H9 (cell line): Measurements from ENCODE around the gene GRB7. TPM values are rescaled to one million over a fixed set of nuclear protein-coding genes. Genes with fewer than 3 reads are reported as not detected.

ENCODE experiments used
- DNase-seq: peaks from one replicate; pipeline ENCODE4 v3.0.0-alpha.2; 2017
- H2AFZ ChIP-seq: one replicate; pipeline ENCODE4 v1.6.1; 2013; ENCODE audit warnings: mild to moderate bottlenecking, low read length, control low read depth, moderate library complexity
- H2AK5ac ChIP-seq: 2 replicates; pipeline ENCODE4 v1.6.1; 2013; ENCODE audit warnings: low read length, control low read depth, mixed read lengths; ENCODE audit not compliant: insufficient read length
- H2BK120ac ChIP-seq: one replicate; pipeline ENCODE4 v1.6.1; 2013; ENCODE audit warnings: low read depth, mild to moderate bottlenecking, low read length, control low read depth, inconsistent platforms; ENCODE audit not compliant: poor library complexity, severe bottlenecking
- H2BK12ac ChIP-seq: 2 replicates; pipeline ENCODE4 v1.6.1; 2013; ENCODE audit warnings: low read length, control low read depth, mixed read lengths, low read depth; ENCODE audit not compliant: insufficient read length
- H2BK15ac ChIP-seq: 2 replicates; pipeline ENCODE4 v1.6.1; 2013; ENCODE audit warnings: low read depth, low read length, control low read depth
- H2BK20ac ChIP-seq: one replicate; pipeline ENCODE4 v1.6.1; 2013; ENCODE audit warnings: low read depth, mild to moderate bottlenecking, low read length, control low read depth, inconsistent platforms; ENCODE audit not compliant: poor library complexity, severe bottlenecking
- H2BK5ac ChIP-seq: 2 replicates; pipeline ENCODE4 v1.6.1; 2013; ENCODE audit warnings: low read length, control low read depth, mixed read lengths; ENCODE audit not compliant: insufficient read length
- H3K14ac ChIP-seq: 2 replicates; pipeline ENCODE4 v1.6.1; 2013; ENCODE audit warnings: low read length, control low read depth; ENCODE audit not compliant: insufficient read depth
- H3K18ac ChIP-seq: 2 replicates; pipeline ENCODE4 v1.6.1; 2013; ENCODE audit warnings: low read depth, mild to moderate bottlenecking, mixed read lengths, low read length, control low read depth; ENCODE audit not compliant: insufficient read length
- H3K23ac ChIP-seq: 2 replicates; pipeline ENCODE4 v1.6.1; 2013; ENCODE audit warnings: low read length, control low read depth, mixed read lengths, low read depth; ENCODE audit not compliant: insufficient read length
- H3K23me2 ChIP-seq: 2 replicates; pipeline ENCODE4 v1.6.1; 2013; ENCODE audit warnings: low read depth, mild to moderate bottlenecking, mixed read lengths, low read length, control low read depth; ENCODE audit not compliant: insufficient read length, poor library complexity, severe bottlenecking
- H3K27ac ChIP-seq: 2 replicates; pipeline ENCODE4 v1.5.1; 2013; ENCODE audit warnings: low read length, control low read depth, mixed read lengths, low read depth; ENCODE audit not compliant: insufficient read length
- H3K27me3 ChIP-seq: 2 replicates; pipeline ENCODE4 v1.6.1; 2013; ENCODE audit warnings: low read length, control low read depth, inconsistent platforms; ENCODE audit not compliant: insufficient read depth
- H3K4ac ChIP-seq: 2 replicates; pipeline ENCODE4 v1.6.1; 2013; ENCODE audit warnings: low read depth, mild to moderate bottlenecking, control low read depth, inconsistent platforms, low read length, moderate library complexity
- H3K4me1 ChIP-seq: 2 replicates; pipeline ENCODE4 v1.6.1; 2013; ENCODE audit warnings: low read length, control low read depth, inconsistent platforms; ENCODE audit not compliant: insufficient read depth
- H3K4me2 ChIP-seq: 2 replicates; pipeline ENCODE4 v1.6.1; 2013; ENCODE audit warnings: low read length, control low read depth, mixed read lengths; ENCODE audit not compliant: insufficient read length, insufficient read depth
- H3K56ac ChIP-seq: 2 replicates; pipeline ENCODE4 v1.6.1; 2013; ENCODE audit warnings: low read depth, mild to moderate bottlenecking, mixed read lengths, low read length, control low read depth; ENCODE audit not compliant: insufficient read length
- H3K79me1 ChIP-seq: 2 replicates; pipeline ENCODE4 v1.6.1; 2013; ENCODE audit warnings: low read depth, mild to moderate bottlenecking, moderate library complexity, low read length, control low read depth, inconsistent platforms; ENCODE audit not compliant: insufficient read depth, poor library complexity, severe bottlenecking
- H3K79me2 ChIP-seq: 2 replicates; pipeline ENCODE4 v1.6.1; 2013; ENCODE audit warnings: low read length, control low read depth, inconsistent platforms; ENCODE audit not compliant: insufficient read depth
- H3K9ac ChIP-seq: 2 replicates; pipeline ENCODE4 v1.6.1; 2013; ENCODE audit warnings: low read length, control low read depth, mixed read lengths; ENCODE audit not compliant: insufficient read length; ENCODE audit errors: extremely low read depth
- H3K9me3 ChIP-seq: one replicate; pipeline ENCODE4 v1.6.1; 2013; ENCODE audit warnings: low read depth, low read length, inconsistent platforms; ENCODE audit not compliant: control insufficient read depth
- H3T11ph ChIP-seq: one replicate; pipeline ENCODE4 v1.6.1; 2013; ENCODE audit warnings: mild to moderate bottlenecking, low read length, control low read depth, inconsistent platforms
- H4K20me1 ChIP-seq: one replicate; pipeline ENCODE4 v1.6.1; 2013; ENCODE audit not compliant: control insufficient read depth, insufficient read length, insufficient read depth
- H4K5ac ChIP-seq: 2 replicates; pipeline ENCODE4 v1.6.1; 2013; ENCODE audit warnings: low read depth, mild to moderate bottlenecking, mixed read lengths, low read length, control low read depth; ENCODE audit not compliant: insufficient read length
- H4K8ac ChIP-seq: replicated peaks from 2 replicates; pipeline ENCODE4 v1.6.1; 2013; ENCODE audit warnings: low read length, control low read depth, mixed read lengths, low read depth; ENCODE audit not compliant: insufficient read length
- H4K91ac ChIP-seq: 2 replicates; pipeline ENCODE4 v1.6.1; 2013; ENCODE audit warnings: low read depth, mild to moderate bottlenecking, moderate library complexity, mixed read lengths, low read length, control low read depth; ENCODE audit not compliant: insufficient read length
- H3K27ac Mint-ChIP-seq, 3 experiments: 2 replicates in 2 of 3; 3 replicates in 1 of 3; pipeline ENCODE4 v1.8.0; 2020 to 2021; ENCODE audit warnings: mixed read lengths in 3 of 3, mild to moderate bottlenecking in 1 of 3, moderate library complexity in 1 of 3
- H3K27me3 Mint-ChIP-seq: 2 replicates; pipeline ENCODE4 v1.8.0; 2021; ENCODE audit warnings: low read depth, mild to moderate bottlenecking, moderate library complexity, mixed read lengths
- H3K36me3 Mint-ChIP-seq, 3 experiments: 2 replicates in 2 of 3; 3 replicates in 1 of 3; pipeline ENCODE4 v1.8.0; 2020 to 2021; ENCODE audit warnings: low read depth in 3 of 3, mixed read lengths in 3 of 3; ENCODE audit not compliant: insufficient read depth in 1 of 3
- H3K4me1 Mint-ChIP-seq, 2 experiments: 2 replicates each; pipeline ENCODE4 v1.8.0; 2020; ENCODE audit warnings: mixed read lengths in 2 of 2
- H3K4me3 Mint-ChIP-seq, 2 experiments: 2 replicates in 1 of 2; 3 replicates in 1 of 2; pipeline ENCODE4 v1.8.0; 2020 to 2021; ENCODE audit warnings: mild to moderate bottlenecking in 2 of 2, mixed read lengths in 2 of 2, moderate library complexity in 1 of 2
- H3K9me3 Mint-ChIP-seq, 2 experiments: 2 replicates in 1 of 2; 3 replicates in 1 of 2; pipeline ENCODE4 v1.8.0; 2020; ENCODE audit warnings: mild to moderate bottlenecking in 2 of 2, mixed read lengths in 2 of 2, moderate library complexity in 1 of 2
- WGBS: extraction: QIAGEN DNeasy Blood & Tissue Kit; methylation state at CpG from one replicate; pipeline ENCODE4 v1.1.7; 2013; ENCODE audit warnings: missing lambda C conversion rate, low lambda C conversion rate, mixed read lengths; ENCODE audit not compliant: insufficient read length; ENCODE audit errors: extremely low coverage; 5-methylcytosine and 5-hydroxymethylcytosine counted together
- total RNA-seq: library from RNA; stranded (reverse); gene quantifications from 2 replicates; pipeline ENCODE4 v1.2.1, GENCODE V29; 2021
- TF ChIP-seq, protein P1 (sequence below): fragments of 200-600 bp; sonication (generic); conservative IDR thresholded peaks from 3 replicates; pipeline ENCODE4 v1.8.0; 2021; ENCODE audit warnings: antibody characterized with exemption, mild to moderate bottlenecking

GRB7 gene
- total RNA-seq, 1 experiment from 2014 or later: 55.0 TPM

DNA sequence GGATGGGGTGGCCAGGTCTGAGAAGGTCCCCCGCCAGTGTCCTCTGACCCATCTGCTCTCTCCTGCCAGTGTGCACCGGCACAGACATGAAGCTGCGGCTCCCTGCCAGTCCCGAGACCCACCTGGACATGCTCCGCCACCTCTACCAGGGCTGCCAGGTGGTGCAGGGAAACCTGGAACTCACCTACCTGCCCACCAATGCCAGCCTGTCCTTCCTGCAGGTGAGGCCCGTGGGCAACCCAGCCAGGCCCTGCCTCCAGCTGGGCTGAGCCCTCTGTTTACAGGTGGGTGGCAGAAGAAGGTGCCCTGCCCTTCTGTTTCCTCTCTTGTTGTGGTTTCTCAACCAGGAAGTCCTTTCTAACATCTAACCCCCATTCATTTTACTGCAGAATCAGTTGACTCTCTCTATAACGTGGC lies 30.8 kb upstream of the GRB7 start:
- WGBS: no CpG with 5 or more reads among the region's 7 CpGs
- H3K4me1 Mint-ChIP-seq: peaks cover 38 to 41% of the 10 kb centered on the region in 2 experiments

More for the DNA sequence above, 30.8 kb upstream of the GRB7 start:
- Histone ChIP-seq H3K4me1 (peaks cover 8% of the 10 kb centered on the region), H3K23ac (no peak overlapping the region), H3K56ac (no peak overlapping the region), H3T11ph (no peak overlapping the region), H3K4me2 (no peak overlapping the region), H3K18ac (no peak overlapping the region), H3K14ac (no peak overlapping the region), H3K27me3 (no peaks in the 10 kb centered on the region), H2BK5ac (no peak overlapping the region), H2BK20ac (no peak overlapping the region), H4K8ac (no peak overlapping the region), H2BK15ac (no peak overlapping the region), H3K9me3 (no peaks in the 10 kb centered on the region), H2AK5ac (no peak overlapping the region), H3K79me1 (no peaks in the 10 kb centered on the region), H4K20me1 (no peaks in the 10 kb centered on the region), H3K9ac (no peak overlapping the region), H2BK12ac (no peak overlapping the region), H2BK120ac (no peak overlapping the region), H3K79me2 (peaks cover 39% of the 10 kb centered on the region; the same call in 1 of the 2 replicates), H4K5ac (no peak overlapping the region), H3K23me2 (no peaks in the 10 kb centered on the region), H4K91ac (no peak overlapping the region), H3K27ac (no peak overlapping the region), H3K4ac (no peak overlapping the region), H2AFZ (no peak overlapping the region)
- Mint-ChIP-seq H3K4me3 (peak overlapping the region in 1 of 2 experiments; percentile 11; a peak in 1 of 5 replicates), H3K36me3 (peaks cover 61 to 76% (median 64%) of the 10 kb centered on the region in 3 experiments), H3K27me3 (no peaks in the 10 kb centered on the region; the same call in 1 of the 2 replicates), H3K9me3 (no peaks in the 10 kb centered on the region), H3K27ac (peak overlapping the region; percentile 32 to 80 (median 77); a peak in 4 of 7 replicates)
- no peak for DNase-seq
- TF ChIP-seq, protein P1, sequence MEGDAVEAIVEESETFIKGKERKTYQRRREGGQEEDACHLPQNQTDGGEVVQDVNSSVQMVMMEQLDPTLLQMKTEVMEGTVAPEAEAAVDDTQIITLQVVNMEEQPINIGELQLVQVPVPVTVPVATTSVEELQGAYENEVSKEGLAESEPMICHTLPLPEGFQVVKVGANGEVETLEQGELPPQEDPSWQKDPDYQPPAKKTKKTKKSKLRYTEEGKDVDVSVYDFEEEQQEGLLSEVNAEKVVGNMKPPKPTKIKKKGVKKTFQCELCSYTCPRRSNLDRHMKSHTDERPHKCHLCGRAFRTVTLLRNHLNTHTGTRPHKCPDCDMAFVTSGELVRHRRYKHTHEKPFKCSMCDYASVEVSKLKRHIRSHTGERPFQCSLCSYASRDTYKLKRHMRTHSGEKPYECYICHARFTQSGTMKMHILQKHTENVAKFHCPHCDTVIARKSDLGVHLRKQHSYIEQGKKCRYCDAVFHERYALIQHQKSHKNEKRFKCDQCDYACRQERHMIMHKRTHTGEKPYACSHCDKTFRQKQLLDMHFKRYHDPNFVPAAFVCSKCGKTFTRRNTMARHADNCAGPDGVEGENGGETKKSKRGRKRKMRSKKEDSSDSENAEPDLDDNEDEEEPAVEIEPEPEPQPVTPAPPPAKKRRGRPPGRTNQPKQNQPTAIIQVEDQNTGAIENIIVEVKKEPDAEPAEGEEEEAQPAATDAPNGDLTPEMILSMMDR: no peak
